PC-3 (cell line): ENCODE data around the gene TMPRSS13. TPM values are rescaled to one million over a fixed set of nuclear protein-coding genes. Genes with fewer than 3 reads are reported as not detected.

Experiments
- ATAC-seq: fragments of 200-7000 bp; cut with Tn5 transposase; 2 replicates; pipeline ENCODE4 v1.9.1; 2020; ENCODE audit warnings: mild to moderate bottlenecking, moderate library complexity
- BruUV-seq: library from RNA; stranded (reverse); fragments of 400-500 nt; replicated peaks from 2 replicates; lab custom pipeline; 2021; lab: Mats Ljungman, UMichigan
- CTCF ChIA-PET: fragments of 300-600 bp; sonication (Branson Sonifier 250); formaldehyde crosslinking; loops from one replicate; lab custom pipeline; 2022; ENCODE audit warnings: antibody characterized with exemption; lab: Charles Lee
- POLR2A ChIA-PET: fragments of 300-600 bp; sonication (Branson Sonifier 250); formaldehyde crosslinking; loops from one replicate; lab custom pipeline; 2022; ENCODE audit warnings: antibody characterized with exemption; ENCODE audit not compliant: unreplicated experiment; lab: Charles Lee
- DNase-seq: peaks from one replicate; pipeline ENCODE4 v3.0.0-alpha.2; 2015
- H2AFZ ChIP-seq: fragments of 300-600 bp; sonication (generic); 2 replicates; pipeline ENCODE4 v1.6.0; 2016; ENCODE audit warnings: antibody characterized with exemption, low read length
- H3F3A ChIP-seq: fragments of 300-600 bp; sonication (generic); one replicate; pipeline ENCODE4 v1.6.0; 2017; ENCODE audit warnings: antibody characterized with exemption, low read length, control low read depth, mild to moderate bottlenecking; ENCODE audit not compliant: unreplicated experiment
- H3K27ac ChIP-seq: fragments of 300-600 bp; sonication (generic); 2 replicates; pipeline ENCODE4 v1.5.1; 2016; ENCODE audit warnings: mild to moderate bottlenecking, low read length
- H3K27me3 ChIP-seq: fragments of 300-600 bp; sonication (generic); 2 replicates; pipeline ENCODE4 v1.6.1; 2016; ENCODE audit warnings: low read length, mixed read lengths
- H3K36me3 ChIP-seq: fragments of 300-600 bp; sonication (generic); 2 replicates; pipeline ENCODE4 v1.6.1; 2016; ENCODE audit warnings: low read depth, mixed run types, low read length, mixed read lengths
- H3K4me1 ChIP-seq: fragments of 300-600 bp; sonication (generic); 2 replicates; pipeline ENCODE4 v1.5.1; 2016; ENCODE audit warnings: low read length; ENCODE audit not compliant: insufficient read depth
- H3K4me2 ChIP-seq: fragments of 300-600 bp; sonication (generic); 2 replicates; pipeline ENCODE4 v1.6.0; 2016; ENCODE audit warnings: low read length
- H3K4me3 ChIP-seq: fragments of 300-600 bp; sonication (generic); 2 replicates; pipeline ENCODE4 v1.5.1; 2016; ENCODE audit warnings: mild to moderate bottlenecking, low read length, mixed read lengths
- H3K79me2 ChIP-seq: fragments of 300-600 bp; sonication (generic); 2 replicates; pipeline ENCODE4 v1.6.1; 2017; ENCODE audit warnings: low read length, mixed read lengths
- H3K9ac ChIP-seq: fragments of 300-600 bp; sonication (generic); 2 replicates; pipeline ENCODE4 v1.6.0; 2016; ENCODE audit warnings: mild to moderate bottlenecking, low read length
- H3K9me2 ChIP-seq: fragments of 300-600 bp; sonication (generic); replicated peaks from 2 replicates; pipeline ENCODE4 v1.6.1; 2016; ENCODE audit warnings: mixed run types, low read length, mixed read lengths
- H3K9me3 ChIP-seq: fragments of 300-600 bp; sonication (generic); 2 replicates; pipeline ENCODE4 v1.6.1; 2016; ENCODE audit warnings: low read length, mixed read lengths
- H4K20me1 ChIP-seq: fragments of 300-600 bp; sonication (generic); 2 replicates; pipeline ENCODE4 v1.6.1; 2016; ENCODE audit warnings: low read length, mixed read lengths
- EZH2 ChIP-seq: fragments of 300-600 bp; sonication (generic); IDR thresholded peaks from one replicate; pipeline ENCODE4 v1.6.1; 2017; ENCODE audit warnings: antibody characterized with exemption, mild to moderate bottlenecking, low read length; ENCODE audit not compliant: unreplicated experiment
- EZH2phosphoT487 ChIP-seq: fragments of 300-600 bp; sonication (generic); IDR thresholded peaks from 2 replicates; pipeline ENCODE4 v1.6.1; 2018; ENCODE audit warnings: mild to moderate bottlenecking, antibody characterized with exemption, low read length, borderline replicate concordance
- intact Hi-C: fragments of 100-400 bp; cut with micrococcal nuclease; formaldehyde crosslinking; loops from 2 replicates; pipeline ENCODE4 v1.9.0; 2023
- total RNA-seq: library from RNA; depleted of rRNA; stranded (reverse); fragments of >200 nt; gene quantifications from 2 replicates; pipeline ENCODE4 v1.2.3, GENCODE V29; 2014
- TF ChIP-seq, protein P1 (sequence below): fragments of 300-600 bp; sonication (generic); conservative IDR thresholded peaks from 2 replicates; pipeline ENCODE4 v1.5.1; 2017; ENCODE audit warnings: antibody characterized with exemption, low read depth, mild to moderate bottlenecking, low read length

The TMPRSS13 gene
- total RNA-seq, 1 experiment from 2014 or later: 2.9 TPM

DNA sequence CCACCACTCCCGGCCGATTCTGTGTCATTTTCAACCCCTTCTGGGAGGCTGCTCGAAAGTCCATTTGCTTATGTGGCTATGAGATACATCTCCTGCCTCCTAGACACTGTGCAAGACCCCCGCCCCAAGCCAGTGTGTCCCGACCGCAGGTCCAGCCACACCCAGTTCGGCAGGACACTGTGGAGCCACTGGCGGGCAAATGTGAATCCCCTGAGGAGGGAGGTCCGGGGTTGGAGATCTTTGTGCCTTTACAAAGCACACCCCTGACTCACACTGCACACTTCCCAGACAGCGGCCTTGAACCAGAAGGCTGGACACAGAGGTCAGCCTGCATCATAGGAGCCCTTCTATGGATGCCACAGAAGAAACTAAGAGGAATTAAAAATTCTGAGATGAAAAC lies 70.1 kb downstream of the TMPRSS13 start:
- H2AFZ ChIP-seq: no peak overlapping the region
- no peaks in the 10 kb centered on the region for H3F3A ChIP-seq
- no peak overlapping the region for H3K4me2 ChIP-seq
- intact Hi-C loops: no loop called here
- BruUV-seq: no TSS peak
- H3K4me1 ChIP-seq: no peaks in the 10 kb centered on the region
- POLR2A ChIA-PET: no interaction called here
- H3K79me2 ChIP-seq: no peaks in the 10 kb centered on the region
- H3K27ac ChIP-seq: no peak overlapping the region
- TF ChIP-seq EZH2 (no peak), EZH2phosphoT487 (no peak)
- TF ChIP-seq, protein P1, sequence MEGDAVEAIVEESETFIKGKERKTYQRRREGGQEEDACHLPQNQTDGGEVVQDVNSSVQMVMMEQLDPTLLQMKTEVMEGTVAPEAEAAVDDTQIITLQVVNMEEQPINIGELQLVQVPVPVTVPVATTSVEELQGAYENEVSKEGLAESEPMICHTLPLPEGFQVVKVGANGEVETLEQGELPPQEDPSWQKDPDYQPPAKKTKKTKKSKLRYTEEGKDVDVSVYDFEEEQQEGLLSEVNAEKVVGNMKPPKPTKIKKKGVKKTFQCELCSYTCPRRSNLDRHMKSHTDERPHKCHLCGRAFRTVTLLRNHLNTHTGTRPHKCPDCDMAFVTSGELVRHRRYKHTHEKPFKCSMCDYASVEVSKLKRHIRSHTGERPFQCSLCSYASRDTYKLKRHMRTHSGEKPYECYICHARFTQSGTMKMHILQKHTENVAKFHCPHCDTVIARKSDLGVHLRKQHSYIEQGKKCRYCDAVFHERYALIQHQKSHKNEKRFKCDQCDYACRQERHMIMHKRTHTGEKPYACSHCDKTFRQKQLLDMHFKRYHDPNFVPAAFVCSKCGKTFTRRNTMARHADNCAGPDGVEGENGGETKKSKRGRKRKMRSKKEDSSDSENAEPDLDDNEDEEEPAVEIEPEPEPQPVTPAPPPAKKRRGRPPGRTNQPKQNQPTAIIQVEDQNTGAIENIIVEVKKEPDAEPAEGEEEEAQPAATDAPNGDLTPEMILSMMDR: no peak
- CTCF ChIA-PET: no interaction called here
- H4K20me1 ChIP-seq: no peaks in the 10 kb centered on the region
- H3K4me3 ChIP-seq: no peak overlapping the region
- no peak for DNase-seq
- peaks cover 91% of the 10 kb centered on the region for H3K27me3 ChIP-seq
- no peaks in the 10 kb centered on the region for H3K36me3 ChIP-seq
- H3K9me2 ChIP-seq: no peaks in the 10 kb centered on the region
- H3K9me3 ChIP-seq: no peaks in the 10 kb centered on the region
- no peak overlapping the region for H3K9ac ChIP-seq
- no peak for ATAC-seq

DNA sequence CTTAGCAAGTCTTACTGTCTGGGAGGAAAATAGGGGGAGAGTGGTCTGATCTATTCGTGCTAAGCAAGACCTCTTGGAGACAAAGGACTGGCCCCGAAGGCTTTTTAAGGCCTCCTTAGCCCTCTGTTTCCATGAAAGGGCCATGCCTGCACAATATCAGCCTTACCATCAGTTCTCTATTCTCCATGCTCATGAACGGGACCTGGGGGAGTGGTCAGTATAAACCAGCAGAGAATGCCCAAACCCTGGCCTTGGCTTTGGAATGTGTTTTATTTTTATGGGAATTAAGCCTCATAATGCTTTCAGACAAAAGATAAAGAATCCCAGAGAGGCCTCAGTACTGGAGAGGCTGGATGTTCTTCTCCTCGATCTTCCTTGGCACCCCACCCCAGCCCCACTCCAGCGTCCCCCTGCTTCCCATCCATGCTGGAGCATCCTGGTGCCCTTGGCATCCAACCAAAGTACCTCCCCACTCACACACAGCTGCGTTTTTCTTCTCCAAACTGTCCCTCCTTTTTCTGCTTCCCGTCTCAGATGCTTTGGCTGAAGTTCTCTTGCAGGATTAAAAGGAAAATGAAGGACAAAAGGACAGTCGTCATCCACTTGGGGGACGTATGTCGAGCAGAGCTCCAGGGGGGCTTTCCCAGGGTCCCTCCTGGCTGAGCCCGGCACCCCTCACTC lies 71.3 kb downstream of the TMPRSS13 start:
- ATAC-seq: no peak
- no TSS peak for BruUV-seq
- no peak for DNase-seq
- intact Hi-C loops: no loop called here
- Histone ChIP-seq H3K9ac (no peak overlapping the region), H3K9me2 (no peaks in the 10 kb centered on the region), H3F3A (no peaks in the 10 kb centered on the region), H4K20me1 (no peaks in the 10 kb centered on the region), H3K27ac (no peak overlapping the region), H3K27me3 (peaks cover 89% of the 10 kb centered on the region), H3K4me3 (no peak overlapping the region), H3K4me2 (no peak overlapping the region), H3K4me1 (no peaks in the 10 kb centered on the region), H3K36me3 (no peaks in the 10 kb centered on the region), H3K79me2 (no peaks in the 10 kb centered on the region), H3K9me3 (no peaks in the 10 kb centered on the region), H2AFZ (no peak overlapping the region)
- TF ChIP-seq EZH2: no peak
- ChIA-PET CTCF (no interaction called here), POLR2A (no interaction called here)

DNA sequence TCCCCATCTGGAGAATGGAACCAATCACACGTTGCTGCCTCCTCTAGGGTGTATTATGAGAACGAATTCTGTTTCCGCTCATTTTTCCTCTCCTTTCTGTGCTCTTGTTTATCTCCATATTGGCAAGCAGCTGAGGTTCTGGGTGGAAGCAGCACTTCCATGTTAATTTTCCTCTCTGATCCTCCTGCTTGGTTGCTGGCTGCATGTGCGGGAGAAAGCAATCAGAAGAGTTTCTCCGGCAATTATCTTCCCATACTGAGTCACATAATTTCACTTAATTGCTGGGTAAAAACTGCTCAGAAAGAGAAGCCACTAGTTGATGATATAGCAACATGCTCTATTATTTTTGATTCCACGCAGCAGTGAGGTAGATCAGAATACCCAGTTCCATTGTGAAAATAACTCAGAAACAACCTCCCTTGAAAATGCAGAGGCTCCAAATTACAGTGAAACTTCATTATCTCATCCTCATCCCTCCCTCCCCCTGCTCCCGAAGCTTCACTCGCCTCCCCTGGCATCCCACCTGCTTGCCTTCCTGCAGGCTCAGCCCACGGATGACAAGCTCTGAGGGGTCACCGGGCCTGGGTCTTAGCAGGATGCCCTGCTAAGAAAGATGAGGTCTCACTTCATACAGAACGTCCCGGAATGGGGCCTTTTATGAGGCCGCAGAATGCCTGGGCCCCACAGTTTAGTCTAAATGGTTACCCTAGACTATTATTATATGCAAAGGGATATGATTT lies 73.1 kb downstream of the TMPRSS13 start:
- Histone ChIP-seq H4K20me1 (no peaks in the 10 kb centered on the region), H3K36me3 (no peaks in the 10 kb centered on the region), H3K9me3 (no peaks in the 10 kb centered on the region), H3K27ac (no peak overlapping the region), H3K9me2 (no peaks in the 10 kb centered on the region), H3F3A (no peaks in the 10 kb centered on the region), H3K4me1 (no peaks in the 10 kb centered on the region), H3K9ac (no peak overlapping the region), H2AFZ (no peak overlapping the region), H3K27me3 (peaks cover 95% of the 10 kb centered on the region), H3K4me2 (no peak overlapping the region), H3K4me3 (no peak overlapping the region), H3K79me2 (no peaks in the 10 kb centered on the region)
- POLR2A ChIA-PET: no interaction called here
- DNase-seq (no peak), ATAC-seq (no peak)
- CTCF ChIA-PET: no interaction called here
- BruUV-seq: no TSS peak
- TF ChIP-seq EZH2phosphoT487 (no peak), EZH2 (no peak)
- TF ChIP-seq, protein P1: no peak
- intact Hi-C loops: no loop called here
